A673 (cell line): ENCODE measurements around the gene FHIT.
"Not testable (repeated sequence)": the region's sequence is repeated elsewhere in the genome, so short reads cannot be mapped to it uniquely, and the experiment has no call there.

ENCODE experiments used
- EZH2 ChIP-seq: fragments of 200-600 bp; sonication (generic); IDR thresholded peaks from 2 replicates; pipeline ENCODE4 v1.6.1; 2017; ENCODE audit warnings: borderline replicate concordance, low read depth, mild to moderate bottlenecking, mixed read lengths, antibody characterized with exemption, low read length; ENCODE audit not compliant: poor library complexity, severe bottlenecking
- TF ChIP-seq, protein P1 (sequence below): fragments of 300-800, 200-600 bp; sonication (generic); conservative IDR thresholded peaks from 2 replicates; pipeline ENCODE4 v1.5.1; 2017; ENCODE audit warnings: low read depth, mild to moderate bottlenecking, antibody characterized with exemption, low read length, moderate library complexity, mixed read lengths

DNA sequence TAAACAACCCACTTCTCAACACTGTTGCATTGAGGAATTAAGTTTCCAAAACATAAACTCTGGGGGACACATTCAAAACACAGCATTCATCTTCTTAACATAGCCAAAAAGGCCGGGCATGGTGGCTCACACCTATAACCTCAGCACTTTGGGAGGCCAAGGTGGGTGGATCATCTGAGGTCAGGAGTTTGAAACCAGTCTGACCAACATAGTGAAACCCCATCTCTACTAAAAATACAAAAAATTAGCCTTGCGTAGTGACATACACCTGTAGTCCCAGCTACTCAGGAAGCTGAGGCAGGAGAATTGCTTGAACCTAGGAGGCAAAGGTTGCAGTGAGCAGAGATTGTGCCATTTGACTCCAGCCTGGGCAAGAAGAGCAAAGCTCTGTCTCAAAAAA is 185.0 kb downstream of the FHIT start:
- TF ChIP-seq, protein P1, sequence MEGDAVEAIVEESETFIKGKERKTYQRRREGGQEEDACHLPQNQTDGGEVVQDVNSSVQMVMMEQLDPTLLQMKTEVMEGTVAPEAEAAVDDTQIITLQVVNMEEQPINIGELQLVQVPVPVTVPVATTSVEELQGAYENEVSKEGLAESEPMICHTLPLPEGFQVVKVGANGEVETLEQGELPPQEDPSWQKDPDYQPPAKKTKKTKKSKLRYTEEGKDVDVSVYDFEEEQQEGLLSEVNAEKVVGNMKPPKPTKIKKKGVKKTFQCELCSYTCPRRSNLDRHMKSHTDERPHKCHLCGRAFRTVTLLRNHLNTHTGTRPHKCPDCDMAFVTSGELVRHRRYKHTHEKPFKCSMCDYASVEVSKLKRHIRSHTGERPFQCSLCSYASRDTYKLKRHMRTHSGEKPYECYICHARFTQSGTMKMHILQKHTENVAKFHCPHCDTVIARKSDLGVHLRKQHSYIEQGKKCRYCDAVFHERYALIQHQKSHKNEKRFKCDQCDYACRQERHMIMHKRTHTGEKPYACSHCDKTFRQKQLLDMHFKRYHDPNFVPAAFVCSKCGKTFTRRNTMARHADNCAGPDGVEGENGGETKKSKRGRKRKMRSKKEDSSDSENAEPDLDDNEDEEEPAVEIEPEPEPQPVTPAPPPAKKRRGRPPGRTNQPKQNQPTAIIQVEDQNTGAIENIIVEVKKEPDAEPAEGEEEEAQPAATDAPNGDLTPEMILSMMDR, result not testable (repeated sequence)
- not testable (repeated sequence) for TF ChIP-seq EZH2
